Body of pancreas (tissue), 4 donors: Measurements from ENCODE around the gene PVALEF. TPM values are rescaled to one million over a fixed set of nuclear protein-coding genes. Genes with fewer than 3 reads are reported as not detected.

Experiments
- ATAC-seq: fragments of 150-250 bp; one replicate; pipeline ENCODE4 v1.9.1; 2016
- DNase-seq, 4 donors: peaks; one replicate each; pipeline ENCODE4 v3.0.0-alpha.2; 2019
- H3K27ac ChIP-seq, 4 donors: fragments of 200-600 bp; sonication (generic); 1 replicate in 3 of 4; 2 replicates in 1 of 4; pipeline versions ENCODE4 v1.5.1 to v1.6.1; 2016 to 2019; ENCODE audit warnings: mild to moderate bottlenecking in 1 of 4, mixed read lengths in 1 of 4, moderate library complexity in 1 of 4
- H3K27me3 ChIP-seq, 2 donors: fragments of 200-600 bp; sonication (generic); one replicate each; pipeline ENCODE4 v1.6.0; 2016; ENCODE audit warnings: mild to moderate bottlenecking in 1 of 2
- H3K36me3 ChIP-seq, 2 donors: fragments of 200-600 bp; sonication (generic); replicated peaks in 1 of 2; 2 replicates each; pipeline ENCODE4 v1.5.1; 2016; ENCODE audit warnings: low read depth in 2 of 2; ENCODE audit not compliant: insufficient read depth in 1 of 2
- H3K4me1 ChIP-seq: fragments of 200-600 bp; sonication (generic); one replicate; pipeline ENCODE4 v1.6.0; 2016
- H3K4me3 ChIP-seq, 2 donors: fragments of 200-600 bp; sonication (generic); 1 replicate in 1 of 2; 2 replicates in 1 of 2; pipeline ENCODE4 v1.5.1; 2016 to 2019
- H3K9me3 ChIP-seq, 3 donors: fragments of 200-600 bp; sonication (generic); 1 replicate in 2 of 3; 2 replicates in 1 of 3; pipeline ENCODE4 v1.5.1; 2016
- POLR2A ChIP-seq, 3 donors: fragments of 450-650 bp; IDR thresholded peaks; one replicate each; pipeline ENCODE4 v1.6.1; 2016; ENCODE audit warnings: antibody characterized with exemption in 3 of 3, mild to moderate bottlenecking in 2 of 3
- WGBS, 2 donors: methylation state at CpG; one replicate each; pipeline ENCODE4 v1.1.5; 2017; 5-methylcytosine and 5-hydroxymethylcytosine counted together
- intact Hi-C: fragments of 100-400 bp; cut with DNase I; formaldehyde crosslinking; loops from one replicate; pipeline ENCODE4 v1.15.1; 2023
- total RNA-seq, 2 donors: library from RNA; depleted of rRNA; stranded (reverse); fragments of >200 nt; gene quantifications; one replicate each; pipeline ENCODE4 v1.1.0, GENCODE V29; 2016
- TF ChIP-seq, protein P1 (sequence below), 7 experiments: fragments of 450-650 bp in 4 of 7; fragments of 200-600 bp in 3 of 7; sonication (generic) in 3 of 7; IDR thresholded peaks; one replicate each; pipeline ENCODE4 v1.5.1; 2016 to 2019; ENCODE audit warnings: antibody characterized with exemption in 7 of 7

PVALEF gene
- total RNA-seq, 2 donors from 2014 or later = not detected

DNA sequence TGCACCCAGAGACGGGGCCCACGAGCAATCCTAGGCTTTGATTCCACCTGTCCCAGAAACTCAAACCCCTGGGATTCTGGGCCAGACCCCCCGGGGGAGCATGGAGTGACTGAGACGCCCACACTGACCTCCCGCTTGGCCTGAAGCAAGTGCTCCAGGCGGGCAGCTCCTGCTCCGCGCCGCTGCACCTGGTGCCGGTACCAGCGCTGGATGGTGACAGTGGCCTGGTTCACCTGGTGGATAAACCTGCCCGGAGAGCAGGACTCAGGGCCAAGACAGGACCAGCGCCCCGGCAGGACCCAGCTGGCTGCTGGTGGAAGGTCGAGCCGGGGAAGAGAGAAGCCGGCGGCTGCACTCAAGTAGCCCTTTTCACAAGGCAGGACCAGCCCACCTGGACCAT is 34.9 kb downstream of the PVALEF start:
- ATAC-seq (no peak), DNase-seq (no peak)
- H3K36me3 ChIP-seq = no peaks in the 10 kb centered on the region
- TF ChIP-seq POLR2A (IDR thresholded peaks at IDR 0.05) = no peak
- TF ChIP-seq, protein P1, sequence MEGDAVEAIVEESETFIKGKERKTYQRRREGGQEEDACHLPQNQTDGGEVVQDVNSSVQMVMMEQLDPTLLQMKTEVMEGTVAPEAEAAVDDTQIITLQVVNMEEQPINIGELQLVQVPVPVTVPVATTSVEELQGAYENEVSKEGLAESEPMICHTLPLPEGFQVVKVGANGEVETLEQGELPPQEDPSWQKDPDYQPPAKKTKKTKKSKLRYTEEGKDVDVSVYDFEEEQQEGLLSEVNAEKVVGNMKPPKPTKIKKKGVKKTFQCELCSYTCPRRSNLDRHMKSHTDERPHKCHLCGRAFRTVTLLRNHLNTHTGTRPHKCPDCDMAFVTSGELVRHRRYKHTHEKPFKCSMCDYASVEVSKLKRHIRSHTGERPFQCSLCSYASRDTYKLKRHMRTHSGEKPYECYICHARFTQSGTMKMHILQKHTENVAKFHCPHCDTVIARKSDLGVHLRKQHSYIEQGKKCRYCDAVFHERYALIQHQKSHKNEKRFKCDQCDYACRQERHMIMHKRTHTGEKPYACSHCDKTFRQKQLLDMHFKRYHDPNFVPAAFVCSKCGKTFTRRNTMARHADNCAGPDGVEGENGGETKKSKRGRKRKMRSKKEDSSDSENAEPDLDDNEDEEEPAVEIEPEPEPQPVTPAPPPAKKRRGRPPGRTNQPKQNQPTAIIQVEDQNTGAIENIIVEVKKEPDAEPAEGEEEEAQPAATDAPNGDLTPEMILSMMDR (IDR thresholded peaks at IDR 0.05) = no peak
- WGBS, 2 donors = 83% methylated on average over 16 of the region's 18 CpGs; no CpG with 5 or more reads in 1 of the 2 donors
- H3K4me3 ChIP-seq = no peak overlapping the region
- H3K4me1 ChIP-seq = peaks cover 9% of the 10 kb centered on the region
- H3K27ac ChIP-seq = no peak overlapping the region
- H3K9me3 ChIP-seq = no peaks in the 10 kb centered on the region
- intact Hi-C loops = no loop called here
- H3K27me3 ChIP-seq = no peaks in the 10 kb centered on the region

DNA sequence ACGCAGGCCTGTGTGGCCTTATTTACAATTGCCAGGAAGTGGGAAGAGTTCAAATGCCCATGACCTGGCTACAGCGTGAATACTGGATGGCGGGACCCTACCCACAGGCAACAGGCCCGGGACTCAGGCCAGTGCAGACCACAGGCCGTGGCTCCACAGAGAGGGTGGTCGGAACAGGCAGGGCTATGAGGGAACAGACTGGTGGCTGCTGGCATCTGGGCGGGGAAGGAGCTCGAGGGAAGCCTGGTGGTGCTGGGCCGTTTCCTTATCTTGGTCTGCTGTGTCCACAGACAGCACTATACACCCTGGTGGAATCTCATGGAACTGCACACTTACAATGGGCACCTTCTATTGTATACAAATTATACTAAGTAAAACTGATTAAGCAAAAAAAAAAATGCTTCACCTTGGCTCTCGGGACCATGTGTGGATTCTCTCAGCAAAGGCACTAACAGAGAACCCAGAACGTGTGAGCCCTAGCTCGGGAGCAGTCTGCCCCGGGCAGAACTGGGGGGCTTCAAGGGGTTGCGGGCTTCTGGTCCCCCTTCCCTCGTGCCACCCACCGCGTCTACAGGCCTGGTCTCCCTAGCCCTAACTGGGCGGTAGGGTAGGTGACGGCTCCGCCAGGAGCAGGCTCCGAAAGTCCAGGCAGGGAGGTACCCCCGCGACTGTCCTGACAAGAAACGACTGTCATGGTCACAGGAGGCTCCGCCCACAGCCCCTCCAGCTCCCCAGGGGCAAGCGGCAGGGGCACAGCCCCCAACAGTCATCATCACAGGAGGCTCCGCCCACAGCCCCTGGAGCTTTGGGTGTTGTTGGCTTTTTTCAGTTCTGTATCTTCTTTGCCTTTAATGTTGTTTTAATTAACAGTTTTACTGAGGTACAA is 35.6 kb downstream of the PVALEF start:
- Histone ChIP-seq H3K4me3 (no peak overlapping the region), H3K9me3 (no peaks in the 10 kb centered on the region), H3K27ac (peak overlapping the region in 1 of 4 donors; percentile 14), H3K36me3 (no peaks in the 10 kb centered on the region), H3K4me1 (peaks cover 9% of the 10 kb centered on the region), H3K27me3 (no peaks in the 10 kb centered on the region)
- WGBS, 2 donors = 43 to 46% methylated on average over 26 to 27 of the region's 27 CpGs
- no peak for TF ChIP-seq POLR2A (IDR thresholded peaks at IDR 0.05)
- TF ChIP-seq, protein P1 (IDR thresholded peaks at IDR 0.05) = peak; percentile 21 to 93 (median 85)
- DNase-seq (peak; percentile 82 to 90 (median 88)), ATAC-seq (peak; percentile 94)
- intact Hi-C loops = no loop called here

DNA sequence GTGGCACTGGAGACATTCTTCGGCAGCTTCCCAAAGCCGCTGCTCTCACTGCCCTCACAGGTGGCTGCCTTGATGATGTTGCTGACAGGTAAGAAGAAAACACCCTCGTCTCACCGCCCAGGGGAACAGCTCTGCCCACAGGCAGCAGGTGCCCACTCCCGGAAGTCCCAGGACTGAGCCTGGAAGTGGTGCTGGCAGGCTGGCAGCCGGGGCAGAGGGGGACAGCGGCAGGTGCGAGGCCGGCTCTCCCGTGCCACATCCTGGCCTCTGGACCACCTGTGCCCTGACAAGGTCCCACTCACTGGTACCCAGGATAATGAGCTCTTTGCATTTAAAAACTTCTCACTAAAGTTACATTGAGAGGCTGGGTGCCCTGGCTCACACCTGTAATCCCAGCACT is 37.0 kb downstream of the PVALEF start:
- 80 to 95% methylated on average over 1 to 10 of the region's 10 CpGs for WGBS, 2 donors
- H3K9me3 ChIP-seq = no peaks in the 10 kb centered on the region
- no peaks in the 10 kb centered on the region for H3K36me3 ChIP-seq
- DNase-seq (no peak), ATAC-seq (no peak)
- H3K4me3 ChIP-seq = no peak overlapping the region
- H3K4me1 ChIP-seq = peaks cover 9% of the 10 kb centered on the region
- H3K27me3 ChIP-seq = no peaks in the 10 kb centered on the region
- TF ChIP-seq, protein P1 (IDR thresholded peaks at IDR 0.05) = no peak
- no peak for TF ChIP-seq POLR2A (IDR thresholded peaks at IDR 0.05)
- intact Hi-C loops = no loop called here
- H3K27ac ChIP-seq = no peak overlapping the region

DNA sequence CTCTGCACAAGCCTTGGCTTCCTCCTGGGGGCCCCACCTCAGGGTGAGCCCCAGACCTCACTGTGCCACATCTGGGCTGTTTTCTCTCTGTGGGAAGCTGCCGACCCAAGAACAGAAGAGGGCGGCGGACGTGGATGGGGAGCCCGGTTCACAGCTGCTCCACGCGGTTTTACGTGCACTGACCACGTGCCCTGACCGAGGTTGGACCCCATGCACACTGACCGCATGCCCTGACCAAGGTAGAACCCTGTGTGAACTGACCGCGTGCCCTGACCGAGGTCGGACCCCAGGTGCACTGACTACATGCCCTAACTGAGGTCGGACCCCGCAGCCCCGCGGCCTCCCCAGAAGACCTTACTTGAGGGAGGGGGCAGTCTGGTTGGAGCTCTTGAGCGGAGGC is 37.8 kb downstream of the PVALEF start:
- H3K9me3 ChIP-seq = no peaks in the 10 kb centered on the region
- no peak for TF ChIP-seq POLR2A (IDR thresholded peaks at IDR 0.05)
- TF ChIP-seq, protein P1 (IDR thresholded peaks at IDR 0.05) = no peak
- peaks cover 9% of the 10 kb centered on the region for H3K4me1 ChIP-seq
- no peaks in the 10 kb centered on the region for H3K36me3 ChIP-seq
- H3K4me3 ChIP-seq = no peak overlapping the region
- DNase-seq (no peak), ATAC-seq (no peak)
- no peak overlapping the region for H3K27ac ChIP-seq
- 95 to 96% methylated on average over 13 to 20 of the region's 20 CpGs for WGBS, 2 donors
- intact Hi-C loops = no loop called here
- no peaks in the 10 kb centered on the region for H3K27me3 ChIP-seq
